Endothelial cell of umbilical vein (primary cell): ENCODE measurements around the gene LDLRAD4. TPM values are rescaled to one million over a fixed set of nuclear protein-coding genes. Genes with fewer than 3 reads are reported as not detected.

Experiments used
- BruUV-seq: library from RNA; stranded (reverse); fragments of 400-500 nt; replicated peaks from 2 replicates; lab custom pipeline; 2021; lab: Mats Ljungman, UMichigan
- CTCF ChIA-PET: fragments of 300-600, 350-600 bp; sonication (Branson Sonifier 250); formaldehyde crosslinking; loops from one replicate; lab custom pipeline; 2021; ENCODE audit warnings: antibody characterized with exemption, inconsistent platforms; lab: Charles Lee
- POLR2A ChIA-PET: fragments of 300-600, 350-600 bp; sonication (Branson Sonifier 250); formaldehyde crosslinking; loops from one replicate; lab custom pipeline; 2021; ENCODE audit warnings: antibody characterized with exemption, inconsistent platforms; lab: Charles Lee
- DNase-seq: peaks from one replicate; pipeline ENCODE4 v3.0.0-alpha.2; 2011; ENCODE audit warnings: low read depth, low spot score
- FAIRE-seq: peaks from 2 replicates; lab custom pipeline; 2011; peaks lifted over from hg19 to GRCh38; lab: Jason Lieb, UNC
- H2AFZ ChIP-seq: 2 replicates; pipeline ENCODE4 v1.6.0; 2012; ENCODE audit warnings: low read depth, low read length, control low read depth, inconsistent platforms
- H3K27ac ChIP-seq: 2 replicates; pipeline ENCODE4 v1.5.1; 2011; ENCODE audit warnings: low read depth, mild to moderate bottlenecking, control low read depth, low read length, moderate library complexity; ENCODE audit not compliant: insufficient read depth
- H3K27me3 ChIP-seq, 2 experiments: 2 replicates each; pipeline versions ENCODE4 v1.6.0 to v1.6.1; 2011; ENCODE audit warnings: low read length in 2 of 2, mixed read lengths in 1 of 2; ENCODE audit not compliant: control insufficient read depth in 2 of 2, insufficient read depth in 2 of 2
- H3K36me3 ChIP-seq, 2 experiments: 2 replicates in 1 of 2; 3 replicates in 1 of 2; pipeline ENCODE4 v1.5.1; 2011; ENCODE audit warnings: low read length in 2 of 2, mild to moderate bottlenecking in 1 of 2, moderate library complexity in 1 of 2; ENCODE audit not compliant: control insufficient read depth in 2 of 2, insufficient read depth in 2 of 2; ENCODE audit errors: extremely low read depth in 1 of 2
- H3K4me1 ChIP-seq: 3 replicates; pipeline ENCODE4 v1.5.1; 2011; ENCODE audit warnings: mild to moderate bottlenecking, low read length; ENCODE audit not compliant: control insufficient read depth, insufficient read depth; ENCODE audit errors: extremely low read depth
- H3K4me2 ChIP-seq: 2 replicates; pipeline ENCODE4 v1.6.1; 2011; ENCODE audit warnings: low read length, control low read depth, mixed read lengths; ENCODE audit not compliant: insufficient read depth
- H3K4me3 ChIP-seq, 3 experiments: fragments of 200-600 bp in 1 of 3; sonication (generic), shearing (Covaris generic) in 1 of 3; replicated peaks in 1 of 3; 2 replicates each; pipeline ENCODE4 v1.5.1; 2011 to 2016; ENCODE audit warnings: control low read depth in 3 of 3, low read length in 3 of 3, mild to moderate bottlenecking in 2 of 3, inconsistent platforms in 1 of 3, low read depth in 1 of 3, moderate library complexity in 1 of 3; ENCODE audit not compliant: insufficient read depth in 1 of 3
- H3K79me2 ChIP-seq: 2 replicates; pipeline ENCODE4 v1.6.0; 2012; ENCODE audit warnings: low read length, inconsistent platforms; ENCODE audit not compliant: control insufficient read depth, insufficient read depth
- H3K9ac ChIP-seq: replicated peaks from 2 replicates; pipeline ENCODE3; 2011; ENCODE audit warnings: low read length, control low read depth; ENCODE audit not compliant: insufficient read depth; ENCODE audit errors: extremely low read depth
- H3K9me1 ChIP-seq: replicated peaks from 3 replicates; pipeline ENCODE4 v1.6.0; 2011; ENCODE audit warnings: mild to moderate bottlenecking, low read length; ENCODE audit not compliant: control insufficient read depth, insufficient read depth; ENCODE audit errors: extremely low read depth
- H3K9me3 ChIP-seq: replicated peaks from 2 replicates; pipeline ENCODE4 v1.5.1; 2012; ENCODE audit warnings: low read length, inconsistent platforms; ENCODE audit not compliant: control insufficient read depth, insufficient read depth
- H4K20me1 ChIP-seq: replicated peaks from 2 replicates; pipeline ENCODE3; 2011; ENCODE audit warnings: mild to moderate bottlenecking, low read length; ENCODE audit not compliant: control insufficient read depth, insufficient read depth; ENCODE audit errors: extremely low read depth
- EZH2 ChIP-seq: IDR thresholded peaks from 2 replicates; pipeline ENCODE4 v1.6.1; 2012; ENCODE audit warnings: borderline replicate concordance, low read depth, mild to moderate bottlenecking, moderate library complexity, low read length, inconsistent platforms; ENCODE audit not compliant: severe bottlenecking
- FOS ChIP-seq: IDR thresholded peaks from 2 replicates; pipeline ENCODE4 v1.6.1; 2011; ENCODE audit warnings: mild to moderate bottlenecking, low read length, moderate library complexity, borderline replicate concordance; ENCODE audit not compliant: insufficient read depth
- GATA2 ChIP-seq: IDR thresholded peaks from 2 replicates; pipeline ENCODE4 v1.7.0; 2011; ENCODE audit warnings: low read depth, mild to moderate bottlenecking, moderate library complexity, mixed read lengths, low read length; ENCODE audit not compliant: insufficient read length, insufficient read depth
- JUN ChIP-seq: IDR thresholded peaks from 2 replicates; pipeline ENCODE4 v1.6.1; 2011; ENCODE audit warnings: borderline replicate concordance, low read depth; ENCODE audit not compliant: insufficient read length, insufficient read depth
- MAX ChIP-seq: IDR thresholded peaks from 2 replicates; pipeline ENCODE4 v1.6.1; 2011; ENCODE audit not compliant: insufficient read depth, insufficient read length
- MYC ChIP-seq: IDR thresholded peaks from one replicate; pipeline ENCODE4 v1.6.1; 2011; ENCODE audit warnings: mild to moderate bottlenecking, low read depth, low read length
- POLR2A ChIP-seq: IDR thresholded peaks from 2 replicates; pipeline ENCODE4 v1.6.1; 2012; ENCODE audit warnings: low read depth, mild to moderate bottlenecking, control low read depth, low read length
- POLR2AphosphoS5 ChIP-seq: IDR thresholded peaks from 2 replicates; pipeline ENCODE4 v1.6.1; 2012; ENCODE audit warnings: low read depth, mild to moderate bottlenecking, control low read depth, low read length, moderate library complexity; ENCODE audit not compliant: insufficient read depth
- dilution Hi-C: fragments of 300-500 bp; cut with MboI; formaldehyde crosslinking; loops from one replicate; pipeline ENCODE4 v1.15.0; 2019; ENCODE audit warnings: low sequenced_read_pairs; ENCODE audit not compliant: extremely low pct_ligation_motif_present
- intact Hi-C: fragments of 100-400 bp; cut with micrococcal nuclease; formaldehyde crosslinking; loops from one replicate; pipeline ENCODE4 v1.10.0; 2022
- polyA plus RNA-seq, 4 experiments: library from polyadenylated mRNA; depleted of rRNA in 3 of 4; stranded (reverse) in 3 of 4; unstranded in 1 of 4; fragments of >200 nt; gene quantifications; 2 replicates each; pipeline versions ENCODE4 v1.2.1 to v1.2.3, GENCODE V29; 2011 to 2012; ENCODE audit warnings: missing spikeins in 1 of 4
- total RNA-seq: library from RNA; stranded (reverse); gene quantifications from 2 replicates; pipeline ENCODE4 v1.2.3, GENCODE V29; 2021
- TF ChIP-seq, protein P1 (sequence below), 2 donors: IDR thresholded peaks; 1 replicate in 1 of 2; 2 replicates in 1 of 2; pipeline ENCODE4 v1.5.1; 2011; ENCODE audit warnings: low read length in 2 of 2, mild to moderate bottlenecking in 2 of 2, moderate library complexity in 2 of 2, control low read depth in 1 of 2, inconsistent platforms in 1 of 2, low read depth in 1 of 2; ENCODE audit not compliant: insufficient read depth in 1 of 2; ENCODE audit errors: extremely low read depth in 1 of 2

Gene LDLRAD4
- total and polyA plus RNA-seq, 2 donors (not counting 3 experiments of a cell fraction or from before 2014, with no cell fraction given) = 5.2 to 6.5 TPM

DNA sequence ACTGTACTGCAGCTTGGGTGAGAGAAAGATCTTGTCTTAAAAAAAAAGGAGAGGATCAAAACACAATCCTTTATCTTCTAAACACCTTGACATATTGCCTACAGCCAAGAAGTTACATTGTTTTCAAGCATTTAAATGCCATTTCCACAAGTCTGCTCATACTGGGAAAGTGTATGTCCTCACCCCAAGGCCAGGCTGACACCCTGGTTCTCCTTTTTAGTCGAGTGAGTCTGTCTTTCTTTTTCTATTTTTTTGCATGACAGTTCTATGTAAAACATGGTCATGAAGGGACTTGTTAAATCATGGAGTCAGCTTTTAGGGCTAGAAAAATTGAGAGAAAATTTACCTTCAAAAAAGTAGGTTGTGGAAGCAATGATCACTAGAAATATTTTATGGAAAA is 274.5 kb downstream of the LDLRAD4 start:
- no peak for TF ChIP-seq MAX
- no peak for TF ChIP-seq POLR2AphosphoS5
- TF ChIP-seq POLR2A = no peak
- TF ChIP-seq FOS = no peak
- no peak for TF ChIP-seq GATA2
- TF ChIP-seq JUN = no peak
- no peak for TF ChIP-seq MYC
- TF ChIP-seq, protein P1, sequence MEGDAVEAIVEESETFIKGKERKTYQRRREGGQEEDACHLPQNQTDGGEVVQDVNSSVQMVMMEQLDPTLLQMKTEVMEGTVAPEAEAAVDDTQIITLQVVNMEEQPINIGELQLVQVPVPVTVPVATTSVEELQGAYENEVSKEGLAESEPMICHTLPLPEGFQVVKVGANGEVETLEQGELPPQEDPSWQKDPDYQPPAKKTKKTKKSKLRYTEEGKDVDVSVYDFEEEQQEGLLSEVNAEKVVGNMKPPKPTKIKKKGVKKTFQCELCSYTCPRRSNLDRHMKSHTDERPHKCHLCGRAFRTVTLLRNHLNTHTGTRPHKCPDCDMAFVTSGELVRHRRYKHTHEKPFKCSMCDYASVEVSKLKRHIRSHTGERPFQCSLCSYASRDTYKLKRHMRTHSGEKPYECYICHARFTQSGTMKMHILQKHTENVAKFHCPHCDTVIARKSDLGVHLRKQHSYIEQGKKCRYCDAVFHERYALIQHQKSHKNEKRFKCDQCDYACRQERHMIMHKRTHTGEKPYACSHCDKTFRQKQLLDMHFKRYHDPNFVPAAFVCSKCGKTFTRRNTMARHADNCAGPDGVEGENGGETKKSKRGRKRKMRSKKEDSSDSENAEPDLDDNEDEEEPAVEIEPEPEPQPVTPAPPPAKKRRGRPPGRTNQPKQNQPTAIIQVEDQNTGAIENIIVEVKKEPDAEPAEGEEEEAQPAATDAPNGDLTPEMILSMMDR (IDR thresholded peaks at IDR 0.05; ENCODE audit: extremely low read depth in 1 of 2, insufficient read depth in 1 of 2, low read depth in 1 of 2, low read length in 2 of 2) = no peak
- no peak for TF ChIP-seq EZH2
- ChIA-PET CTCF (interaction anchor here (1.4 to 2.5 kb wide), 2 partner anchors 9 to 45 kb away, joined by 3 to 6 read pairs; no protein-coding TSS in a partner anchor), POLR2A (no interaction called here)
- H3K9me3 ChIP-seq = no peaks in the 10 kb centered on the region
- no peak overlapping the region for H3K27ac ChIP-seq
- DNase-seq (no peak), FAIRE-seq (no peak)
- no TSS peak for BruUV-seq
- no peak overlapping the region for H3K4me3 ChIP-seq
- no peaks in the 10 kb centered on the region for H3K27me3 ChIP-seq
- no peaks in the 10 kb centered on the region for H3K36me3 ChIP-seq
- no peak overlapping the region for H2AFZ ChIP-seq
- H4K20me1 ChIP-seq = no peaks in the 10 kb centered on the region
- H3K9ac ChIP-seq = no peak overlapping the region
- intact Hi-C loops = no loop called here
- peaks cover 9% of the 10 kb centered on the region for H3K4me1 ChIP-seq
- no peaks in the 10 kb centered on the region for H3K79me2 ChIP-seq
- no peaks in the 10 kb centered on the region for H3K9me1 ChIP-seq
- dilution Hi-C loops = no loop called here
- no peak overlapping the region for H3K4me2 ChIP-seq
